OCI-LY1 (cell line): ENCODE data around the gene SMIM1.

Experiments used
- CTCF ChIP-seq: fragments of 200-600 bp; sonication (generic), shearing (Covaris generic); IDR thresholded peaks from 2 replicates; pipeline ENCODE4 v1.5.1; 2017; ENCODE audit warnings: mild to moderate bottlenecking, antibody characterized with exemption, low read length, moderate library complexity, mixed read lengths
- EZH2 ChIP-seq: fragments of 200-600 bp; sonication (generic), shearing (Covaris generic); IDR thresholded peaks from 2 replicates; pipeline ENCODE4 v1.8.0; 2017; ENCODE audit warnings: borderline replicate concordance, mixed run types, mild to moderate bottlenecking, antibody characterized with exemption, low read length, moderate library complexity, mixed read lengths

GRCh38 chr1:3734602-3735001, 37.9 kb upstream of the SMIM1 start:
- TF ChIP-seq CTCF (no peak), EZH2 (no peak)
